HepG2 (cell line): ENCODE data around the gene JOSD1. TPM values are rescaled to one million over a fixed set of nuclear protein-coding genes. Genes with fewer than 3 reads are reported as not detected.
A peak's percentile ranks its signal among the peaks of the same experiment; 100 is the strongest.

Source experiments
- ADNP ChIP-seq: sonication (generic); formaldehyde crosslinking; IDR thresholded peaks from 2 replicates; pipeline ENCODE4 v1.4.0; 2020; ENCODE audit warnings: missing genetic modification reagents
- EEA1 ChIP-seq: sonication (generic); formaldehyde crosslinking; IDR thresholded peaks from 2 replicates; pipeline ENCODE4 v1.5.1; 2020; ENCODE audit warnings: mild to moderate bottlenecking, missing genetic modification reagents, borderline replicate concordance
- EED ChIP-seq: sonication (generic); formaldehyde crosslinking; IDR thresholded peaks from 2 replicates; pipeline ENCODE4 v1.5.0; 2020; ENCODE audit warnings: mild to moderate bottlenecking, missing genetic modification reagents
- FOXC1 ChIP-seq: sonication (generic); formaldehyde crosslinking; IDR thresholded peaks from 2 replicates; pipeline ENCODE4 v1.8.0; 2022; ENCODE audit warnings: mild to moderate bottlenecking, missing genetic modification reagents, borderline replicate concordance
- HDAC2 ChIP-seq: sonication (generic); formaldehyde crosslinking; IDR thresholded peaks from 2 replicates; pipeline ENCODE4 v1.4.0; 2020; ENCODE audit warnings: missing genetic modification reagents
- HHEX ChIP-seq: IDR thresholded peaks from 2 replicates; pipeline ENCODE4 v1.6.1; 2016; ENCODE audit warnings: control low read depth
- HOXA3 ChIP-seq: sonication (generic); formaldehyde crosslinking; IDR thresholded peaks from 2 replicates; pipeline ENCODE4 v1.5.0; 2020; ENCODE audit warnings: missing genetic modification reagents
- NCOA2 ChIP-seq: sonication (generic); formaldehyde crosslinking; IDR thresholded peaks from 2 replicates; pipeline ENCODE4 v1.8.0; 2022; ENCODE audit warnings: inconsistent platforms
- NPAS2 ChIP-seq: sonication (generic); formaldehyde crosslinking; IDR thresholded peaks from 2 replicates; pipeline ENCODE4 v1.8.0; 2022; ENCODE audit warnings: mild to moderate bottlenecking, missing genetic modification reagents, borderline replicate concordance
- RORA ChIP-seq: sonication (generic); formaldehyde crosslinking; IDR thresholded peaks from 2 replicates; pipeline ENCODE4 v1.5.0; 2020; ENCODE audit warnings: mild to moderate bottlenecking, missing genetic modification reagents, moderate library complexity
- SAFB2 ChIP-seq: sonication (generic); formaldehyde crosslinking; IDR thresholded peaks from 2 replicates; pipeline ENCODE4 v1.5.1; 2020; ENCODE audit warnings: missing genetic modification reagents, low read depth, mild to moderate bottlenecking, borderline replicate concordance
- SNAPC5 ChIP-seq: sonication (generic); formaldehyde crosslinking; IDR thresholded peaks from 2 replicates; pipeline ENCODE4 v1.8.1; 2023; ENCODE audit warnings: mild to moderate bottlenecking, missing genetic modification reagents, borderline replicate concordance
- SP4 ChIP-seq: sonication (generic); formaldehyde crosslinking; IDR thresholded peaks from 2 replicates; pipeline ENCODE4 v1.8.1; 2023; ENCODE audit warnings: mild to moderate bottlenecking, missing genetic modification reagents
- SRSF1 ChIP-seq: fragments of 200-400 bp; formaldehyde crosslinking; optimal IDR thresholded peaks from 2 replicates; pipeline ENCODE3; 2017; ENCODE audit warnings: mild to moderate bottlenecking, low read depth, low read length, moderate library complexity
- STAG1 ChIP-seq: sonication (generic); formaldehyde crosslinking; IDR thresholded peaks from 2 replicates; pipeline ENCODE4 v1.4.0; 2020; ENCODE audit warnings: missing genetic modification reagents
- SYNCRIP ChIP-seq: fragments of 200-400 bp; formaldehyde crosslinking; IDR thresholded peaks from 2 replicates; pipeline ENCODE4 v1.6.1; 2018; ENCODE audit warnings: mild to moderate bottlenecking, low read depth, low read length; ENCODE audit not compliant: insufficient read depth
- THAP11 ChIP-seq: IDR thresholded peaks from 2 replicates; pipeline ENCODE4 v1.6.1; 2016; ENCODE audit warnings: missing biosample characterization, missing genetic modification reagents
- THYN1 ChIP-seq: sonication (generic); formaldehyde crosslinking; IDR thresholded peaks from 2 replicates; pipeline ENCODE4 v1.8.1; 2023; ENCODE audit warnings: low read depth, mild to moderate bottlenecking, moderate library complexity, missing genetic modification reagents, borderline replicate concordance
- ZBTB42 ChIP-seq: sonication (generic); formaldehyde crosslinking; IDR thresholded peaks from 2 replicates; pipeline ENCODE4 v1.5.0; 2020; ENCODE audit warnings: mild to moderate bottlenecking, missing genetic modification reagents
- ZGPAT ChIP-seq: IDR thresholded peaks from 2 replicates; pipeline ENCODE4 v1.6.1; 2016; ENCODE audit warnings: mild to moderate bottlenecking
- ZNF101 ChIP-seq: sonication (generic); formaldehyde crosslinking; IDR thresholded peaks from 2 replicates; pipeline ENCODE4 v1.4.0; 2020; ENCODE audit warnings: mild to moderate bottlenecking, low read depth, missing genetic modification reagents, borderline replicate concordance
- ZNF354B ChIP-seq: sonication (generic); formaldehyde crosslinking; IDR thresholded peaks from 2 replicates; pipeline ENCODE4 v1.8.0; 2022; ENCODE audit warnings: mild to moderate bottlenecking, missing genetic modification reagents
- ZNF547 ChIP-seq: sonication (generic); formaldehyde crosslinking; IDR thresholded peaks from 2 replicates; pipeline ENCODE4 v1.5.1; 2020; ENCODE audit warnings: mild to moderate bottlenecking, missing genetic modification reagents
- ZNF556 ChIP-seq: sonication (generic); formaldehyde crosslinking; IDR thresholded peaks from 2 replicates; pipeline ENCODE4 v1.4.0; 2020; ENCODE audit warnings: mild to moderate bottlenecking, missing genetic modification reagents, borderline replicate concordance
- ZNF589 ChIP-seq: sonication (generic); formaldehyde crosslinking; conservative IDR thresholded peaks from 2 replicates; pipeline ENCODE4 v1.8.0; 2022; ENCODE audit warnings: mild to moderate bottlenecking, moderate library complexity, missing genetic modification reagents
- ZNF674 ChIP-seq: sonication (generic); formaldehyde crosslinking; IDR thresholded peaks from 2 replicates; pipeline ENCODE4 v1.5.0; 2020; ENCODE audit warnings: low read depth, mild to moderate bottlenecking, missing genetic modification reagents
- ZNF883 ChIP-seq: sonication (generic); formaldehyde crosslinking; IDR thresholded peaks from 2 replicates; pipeline ENCODE4 v1.5.1; 2020; ENCODE audit warnings: mild to moderate bottlenecking, missing genetic modification reagents; ENCODE audit errors: not compliant biosample characterization
- polyA plus RNA-seq, 8 experiments: library from polyadenylated mRNA; depleted of rRNA in 3 of 8; stranded (reverse) in 7 of 8; unstranded in 1 of 8; fragments of >200 nt; fragmentation: Illumina TruSeq in 4 of 8; extraction: Trizol in 4 of 8; gene quantifications; 2 replicates each; pipeline versions ENCODE4 v1.2.1 to v1.2.3, GENCODE V29; 2011 to 2016; ENCODE audit warnings: low read depth in 4 of 8, missing spikeins in 1 of 8, mixed read lengths in 1 of 8; ENCODE audit not compliant: insufficient read depth in 1 of 8
- total RNA-seq, 5 experiments: library from RNA; depleted of rRNA; stranded (reverse); fragments of >200 nt; fragmentation: Illumina TruSeq; extraction: Trizol; gene quantifications; 2 replicates each; pipeline ENCODE4 v1.2.3, GENCODE V29; 2016; ENCODE audit warnings: low read depth in 1 of 5
- TF ChIP-seq, protein P1 (sequence below): sonication (generic); IDR thresholded peaks from 2 replicates; pipeline ENCODE4 v1.6.1; 2016; ENCODE audit warnings: low read depth, borderline replicate concordance
- TF ChIP-seq, protein P2 (sequence below): sonication (generic); formaldehyde crosslinking; IDR thresholded peaks from 2 replicates; pipeline ENCODE4 v1.8.0; 2022; ENCODE audit warnings: mild to moderate bottlenecking, missing genetic modification reagents, moderate library complexity

Gene JOSD1
- total and polyA plus RNA-seq, 2 of the 13 experiments (the other 11 are each of a cell fraction or from before 2014, with no cell fraction given) = 31.7 to 38.4 TPM

DNA sequence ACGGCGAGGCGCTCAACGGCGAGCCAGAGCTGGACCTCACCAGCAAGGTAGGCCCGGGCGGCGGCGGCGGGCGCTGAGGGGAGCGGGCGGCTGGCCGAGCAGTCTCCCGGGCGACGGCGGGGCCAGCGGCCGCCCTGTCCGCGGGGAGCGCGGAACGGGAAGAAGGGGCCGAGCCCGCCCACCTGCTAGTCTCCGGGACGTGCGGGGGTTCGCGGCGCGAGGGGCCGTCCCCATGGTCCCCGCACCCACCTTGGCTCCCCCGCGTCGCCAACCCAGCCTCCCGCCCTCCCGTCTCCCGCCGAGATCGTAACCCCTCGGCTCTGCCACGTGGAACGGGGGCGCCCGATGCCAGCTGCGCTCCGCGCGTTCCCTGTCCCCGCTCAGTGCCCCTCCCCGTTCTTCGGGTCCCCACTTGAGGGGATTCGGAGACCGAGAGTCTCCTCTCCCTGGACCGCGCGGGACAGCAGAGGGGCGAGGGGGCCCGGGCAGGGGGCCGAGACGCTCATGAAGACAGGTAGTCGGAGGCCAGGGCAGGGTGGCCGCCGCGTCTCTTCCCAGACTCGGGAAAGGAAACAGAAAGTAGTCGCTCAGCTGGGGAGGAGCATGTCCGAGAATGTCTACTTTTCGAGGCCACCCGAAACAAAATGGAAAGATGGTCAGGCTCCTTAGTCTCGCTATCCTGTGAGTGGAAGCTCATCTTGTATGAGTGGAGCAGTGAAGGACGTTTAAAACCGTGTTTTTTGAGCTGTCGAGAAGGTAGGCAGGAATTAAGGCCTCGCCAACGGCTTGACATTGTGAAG, 5.6 kb upstream of the JOSD1 start (continued):
- TF ChIP-seq ZNF547 (CRISPR knock-in tag) = no peak
- no peak for TF ChIP-seq EEA1
- TF ChIP-seq, protein P1, sequence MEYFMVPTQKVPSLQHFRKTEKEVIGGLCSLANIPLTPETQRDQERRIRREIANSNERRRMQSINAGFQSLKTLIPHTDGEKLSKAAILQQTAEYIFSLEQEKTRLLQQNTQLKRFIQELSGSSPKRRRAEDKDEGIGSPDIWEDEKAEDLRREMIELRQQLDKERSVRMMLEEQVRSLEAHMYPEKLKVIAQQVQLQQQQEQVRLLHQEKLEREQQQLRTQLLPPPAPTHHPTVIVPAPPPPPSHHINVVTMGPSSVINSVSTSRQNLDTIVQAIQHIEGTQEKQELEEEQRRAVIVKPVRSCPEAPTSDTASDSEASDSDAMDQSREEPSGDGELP = no peak
- no peak for TF ChIP-seq SNAPC5 (CRISPR knock-in tag)
- no peak for TF ChIP-seq HHEX (CRISPR knock-in tag)
- TF ChIP-seq SYNCRIP = no peak
- TF ChIP-seq THAP11 (CRISPR knock-in tag) = no peak; the same call in 1 of the 2 replicates
- TF ChIP-seq, protein P2, sequence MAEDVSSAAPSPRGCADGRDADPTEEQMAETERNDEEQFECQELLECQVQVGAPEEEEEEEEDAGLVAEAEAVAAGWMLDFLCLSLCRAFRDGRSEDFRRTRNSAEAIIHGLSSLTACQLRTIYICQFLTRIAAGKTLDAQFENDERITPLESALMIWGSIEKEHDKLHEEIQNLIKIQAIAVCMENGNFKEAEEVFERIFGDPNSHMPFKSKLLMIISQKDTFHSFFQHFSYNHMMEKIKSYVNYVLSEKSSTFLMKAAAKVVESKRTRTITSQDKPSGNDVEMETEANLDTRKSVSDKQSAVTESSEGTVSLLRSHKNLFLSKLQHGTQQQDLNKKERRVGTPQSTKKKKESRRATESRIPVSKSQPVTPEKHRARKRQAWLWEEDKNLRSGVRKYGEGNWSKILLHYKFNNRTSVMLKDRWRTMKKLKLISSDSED (CRISPR knock-in tag) = no peak
- 0 out of 2 replicates have a peak, but pooled peaks have one; percentile 26 for TF ChIP-seq FOXC1
- no peak for TF ChIP-seq STAG1 (CRISPR knock-in tag)
- no peak for TF ChIP-seq RORA (CRISPR knock-in tag)
- TF ChIP-seq NPAS2 (CRISPR knock-in tag) = no peak
- TF ChIP-seq SP4 (CRISPR knock-in tag) = no peak
- no peak for TF ChIP-seq ZBTB42 (CRISPR knock-in tag)
- TF ChIP-seq ZNF589 (CRISPR knock-in tag) = no peak
- TF ChIP-seq SRSF1 = no peak
- peak; percentile 50 for TF ChIP-seq ZNF883 (CRISPR knock-in tag)
- TF ChIP-seq NCOA2 (CRISPR knock-in tag) = no peak
- no peak for TF ChIP-seq ZNF354B (CRISPR knock-in tag)
- no peak for TF ChIP-seq ADNP (CRISPR knock-in tag)
- TF ChIP-seq THYN1 (CRISPR knock-in tag) = no peak
- peak; percentile 8; the same call in 1 of the 2 replicates for TF ChIP-seq HOXA3 (CRISPR knock-in tag)
- no peak for TF ChIP-seq ZGPAT (CRISPR knock-in tag)
- TF ChIP-seq EED (CRISPR knock-in tag) = no peak
- no peak for TF ChIP-seq HDAC2 (CRISPR knock-in tag)
- 0 out of 2 replicates have a peak, but pooled peaks have one; percentile 52 for TF ChIP-seq ZNF556
- no peak for TF ChIP-seq ZNF101 (CRISPR knock-in tag)
- TF ChIP-seq ZNF674 = no peak
- no peak for TF ChIP-seq SAFB2 (CRISPR knock-in tag)
